HG03439 (cell line): Measurements from ENCODE around the gene CASQ1.

Source experiments
- ATAC-seq: cut with Tn5 transposase; IDR thresholded peaks from one replicate; pipeline ENCODE4 v1.9.1; 2021; ENCODE audit warnings: mild to moderate bottlenecking, moderate library complexity; ENCODE audit not compliant: unreplicated experiment

CASQ1 gene

DNA sequence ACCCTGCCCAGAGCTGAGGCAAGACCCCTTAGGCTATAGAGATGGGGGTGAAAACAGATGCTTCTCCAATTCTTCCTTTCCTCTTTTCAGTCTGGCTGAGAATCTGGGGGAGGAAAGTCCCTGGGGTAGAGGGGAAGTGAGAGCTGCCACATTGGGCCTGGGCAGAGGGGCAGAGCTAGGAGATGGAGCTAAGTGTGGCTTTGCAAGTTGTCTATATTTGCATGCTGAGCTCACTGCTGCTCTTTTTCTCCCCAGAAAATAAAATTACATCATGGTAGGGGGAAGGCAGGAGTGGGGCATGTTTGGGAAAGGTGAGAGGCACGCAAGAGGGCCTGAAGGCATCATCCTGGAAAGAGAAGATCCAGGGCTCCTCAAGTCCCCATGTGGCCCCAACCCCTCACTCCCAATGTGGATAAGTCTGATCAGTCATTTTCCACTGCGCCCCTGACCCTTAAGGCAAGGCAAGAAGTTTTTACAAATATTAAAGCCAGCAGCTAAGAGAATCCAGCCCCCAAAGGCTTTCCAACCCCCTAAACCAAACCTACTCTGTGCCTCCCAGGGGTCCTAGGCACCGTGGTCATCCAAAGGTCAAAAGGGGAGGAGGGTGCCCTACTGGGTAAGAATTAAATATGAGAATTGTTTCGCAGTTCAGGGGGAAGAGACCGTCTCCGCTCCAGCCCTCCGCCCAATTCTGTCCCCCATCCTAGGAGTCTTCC, 14.3 kb downstream of the CASQ1 start:
- ATAC-seq = peak; percentile 53

GRCh38 chr1:160205242-160206035, 15.1 kb downstream of the CASQ1 start, which contains the start of gene PEA15:
Gene PEA15, plus strand, starts transcription at chr1:160205384. Its CDS starts 6,161 bp downstream, at chr1:160211545.
- peak; percentile 52 for ATAC-seq

GRCh38 chr1:160206036-160206389, 15.6 kb downstream of the CASQ1 start:
- peak; percentile 28 for ATAC-seq

GRCh38 chr1:160206421-160207117, 16.2 kb downstream of the CASQ1 start:
- ATAC-seq = no peak

- ATAC-seq = no peak
These were observed 16.8 kb downstream of the CASQ1 start for GRCh38 chr1:160207118-160207650.

DNA sequence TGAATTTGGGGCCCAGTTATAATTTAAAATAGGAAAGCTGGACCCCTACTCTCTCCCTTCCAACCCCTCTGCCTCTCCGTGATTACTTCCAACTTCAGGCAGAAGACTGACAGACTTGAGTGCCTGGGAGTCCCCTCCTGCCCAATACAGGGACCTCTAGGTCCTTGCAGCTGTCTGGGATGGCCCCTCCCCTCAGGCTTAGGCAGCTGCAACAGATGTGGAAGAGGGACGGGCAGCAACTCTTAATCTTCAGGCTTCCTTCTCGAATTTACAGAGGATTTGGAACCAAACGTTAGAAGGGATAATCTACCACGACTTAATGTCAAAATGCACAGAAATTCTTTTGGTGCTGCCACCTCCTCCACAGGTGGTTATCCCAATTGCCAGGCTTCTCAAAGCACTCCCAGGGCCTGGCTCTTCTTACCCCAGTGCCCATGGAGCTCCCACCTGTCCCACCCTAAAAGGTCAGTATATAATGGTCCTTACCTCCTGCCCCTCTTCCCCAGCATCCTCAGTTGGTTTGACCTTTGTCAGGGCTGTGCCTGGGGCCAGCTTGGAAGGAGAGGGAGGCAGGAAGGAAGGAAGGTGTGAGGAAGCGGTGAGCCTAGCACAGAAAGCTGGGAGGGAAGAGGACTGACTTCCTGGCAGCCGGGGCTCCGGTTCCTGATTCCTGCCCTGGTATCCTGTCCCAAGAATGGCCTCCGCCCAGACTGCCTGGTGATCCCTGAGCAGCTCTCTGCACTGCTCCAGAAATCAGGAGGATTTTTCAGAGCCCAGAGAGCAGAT, 17.6 kb downstream of the CASQ1 start:
- ATAC-seq = no peak

GRCh38 chr1:160208557-160209320, 18.4 kb downstream of the CASQ1 start:
- ATAC-seq = no peak

GRCh38 chr1:160209321-160210046, 19.1 kb downstream of the CASQ1 start:
- ATAC-seq = no peak

DNA sequence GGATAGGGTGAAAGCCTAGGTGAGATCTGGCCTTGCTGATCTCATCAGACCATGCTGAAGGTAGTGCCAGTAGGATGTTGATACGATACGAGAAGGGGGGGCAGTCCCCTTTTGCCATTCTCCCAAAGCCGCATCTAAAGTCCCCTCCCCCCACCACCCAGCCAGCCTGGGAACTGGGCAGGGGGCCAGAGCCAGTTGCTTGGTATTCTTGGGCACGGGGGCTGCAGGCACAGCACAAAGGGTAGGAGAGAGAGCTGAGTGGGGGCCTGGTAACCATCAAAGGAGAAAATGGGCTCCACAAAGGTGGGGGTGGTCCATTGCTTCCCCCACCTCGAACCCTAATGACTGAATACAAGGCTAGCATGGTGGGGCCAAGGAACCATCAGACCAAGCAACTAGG, 20.2 kb downstream of the CASQ1 start:
- no peak for ATAC-seq

DNA sequence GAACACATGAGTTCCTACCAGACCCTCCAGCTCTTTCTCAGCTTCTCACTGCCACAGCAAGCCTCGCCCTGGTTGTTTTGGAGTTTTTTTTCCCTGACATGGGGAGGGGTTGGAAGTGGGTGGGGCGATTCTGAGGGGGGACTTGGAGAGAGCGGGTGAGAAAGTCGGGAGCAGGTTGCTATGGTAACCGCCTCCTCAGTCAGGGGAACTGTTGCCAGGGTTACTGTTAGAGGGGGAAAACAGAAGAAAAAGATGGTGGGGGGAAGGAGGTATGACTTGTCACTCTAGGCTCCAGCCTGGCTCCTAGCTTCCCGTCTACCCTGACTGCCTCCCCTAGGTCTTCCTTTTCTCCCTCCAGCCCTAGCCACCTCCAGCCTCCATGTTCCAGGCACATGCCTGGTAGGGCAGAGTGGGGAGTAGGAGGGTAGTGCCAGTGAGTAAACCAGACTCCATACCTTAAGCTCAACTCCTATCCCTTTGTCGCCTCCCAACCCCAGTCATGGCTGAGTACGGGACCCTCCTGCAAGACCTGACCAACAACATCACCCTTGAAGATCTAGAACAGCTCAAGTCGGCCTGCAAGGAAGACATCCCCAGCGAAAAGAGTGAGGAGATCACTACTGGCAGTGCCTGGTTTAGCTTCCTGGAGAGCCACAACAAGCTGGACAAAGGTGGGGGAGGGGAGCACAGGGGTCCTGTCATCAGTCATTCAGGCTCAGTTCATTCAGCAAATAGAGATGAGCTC, 20.8 kb downstream of the CASQ1 start:
- no peak for ATAC-seq

GRCh38 chr1:160214481-160215140, 24.2 kb downstream of the CASQ1 start:
- no peak for ATAC-seq

GRCh38 chr1:160216301-160216700, 25.9 kb downstream of the CASQ1 start:
- ATAC-seq = no peak

DNA sequence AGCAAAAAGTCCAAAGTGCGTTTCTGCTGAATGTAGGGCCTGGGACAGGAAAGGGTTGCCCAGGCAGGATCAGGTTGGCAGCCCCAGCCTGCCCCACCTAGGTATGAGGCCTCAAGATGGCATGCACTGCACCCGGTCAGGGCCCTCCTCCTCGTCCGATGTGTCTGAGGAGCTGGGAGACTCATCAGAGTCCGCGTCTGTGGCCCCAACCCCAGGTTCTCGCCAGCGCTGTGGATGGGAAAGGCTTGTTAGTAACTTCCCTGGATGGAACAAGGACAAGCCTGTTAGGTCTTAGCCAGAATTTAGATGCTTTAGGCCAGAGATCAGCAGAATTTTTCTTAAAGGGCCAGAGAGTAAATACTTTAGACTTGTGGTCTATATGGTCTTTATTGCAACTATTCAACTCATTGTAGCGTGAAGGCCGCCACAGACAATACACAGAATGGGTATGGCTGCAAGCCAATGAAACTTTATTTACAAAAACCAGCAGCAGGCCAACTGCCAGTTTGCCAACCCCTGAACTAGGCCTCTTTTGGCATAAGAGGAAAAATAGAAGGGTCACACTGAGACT, 27.2 kb downstream of the CASQ1 start:
- no peak for ATAC-seq

GRCh38 chr1:160219062-160219929, 28.9 kb downstream of the CASQ1 start:
- no peak for ATAC-seq

- no peak for ATAC-seq
These were observed 29.9 kb downstream of the CASQ1 start for GRCh38 chr1:160220301-160220700.

- ATAC-seq = no peak
These were observed 30.7 kb downstream of the CASQ1 start for GRCh38 chr1:160221089-160221488.

DNA sequence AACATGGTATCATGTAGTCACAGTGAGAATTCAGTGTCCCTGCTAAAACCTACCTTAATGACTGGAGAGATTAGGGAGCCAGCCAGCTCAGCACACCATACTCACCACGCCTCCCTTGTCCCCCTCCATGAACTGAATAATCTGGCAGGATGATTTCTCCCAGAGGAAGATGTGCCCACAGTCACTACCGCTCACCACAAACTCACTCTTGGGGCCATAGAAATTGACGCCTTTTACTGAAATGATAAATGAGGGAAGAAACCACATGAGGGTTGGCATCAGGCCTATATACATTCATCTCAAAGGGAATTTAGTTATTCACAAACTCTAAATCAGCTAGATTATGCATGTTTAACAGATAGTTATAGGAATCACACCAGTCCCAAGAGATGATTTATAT, 32.2 kb downstream of the CASQ1 start:
- no peak for ATAC-seq
